Motor neuron (in vitro differentiated cells): ENCODE data around the gene MORN4. TPM values are rescaled to one million over a fixed set of nuclear protein-coding genes. Genes with fewer than 3 reads are reported as not detected.
"Not testable (repeated sequence)": the region's sequence is repeated elsewhere in the genome, so short reads cannot be mapped to it uniquely, and the experiment has no call there.

Source experiments
- ATAC-seq, 8 experiments: fragments of 200-7000 bp; cut with Tn5 transposase; replicated peaks in 6 of 8; 2 replicates each; pipeline ENCODE4 v1.8.0; 2021; ENCODE audit warnings: mild to moderate bottlenecking in 8 of 8, moderate library complexity in 8 of 8
- H3K27ac ChIP-seq, 2 donors: fragments of 250-450 bp; sonication (Bioruptor Pico); 2 replicates each; pipeline ENCODE4 v1.9.0; 2021; ENCODE audit warnings: antibody characterized with exemption in 2 of 2, mild to moderate bottlenecking in 2 of 2, moderate library complexity in 1 of 2
- H3K4me1 ChIP-seq, 2 donors: fragments of 250-450 bp; sonication (Bioruptor Pico); replicated peaks in 1 of 2; 2 replicates each; pipeline ENCODE4 v1.6.1; 2021; ENCODE audit warnings: antibody characterized with exemption in 2 of 2, mild to moderate bottlenecking in 2 of 2, moderate library complexity in 1 of 2
- H3K4me3 ChIP-seq, 5 donors: fragments of 250-450 bp; sonication (Bioruptor Pico); 2 replicates each; pipeline ENCODE4 v1.9.0; 2021; ENCODE audit warnings: antibody characterized with exemption in 5 of 5, mild to moderate bottlenecking in 5 of 5, moderate library complexity in 4 of 5
- WGBS, 10 experiments: fragments of 450-650 bp; shearing (Covaris generic); methylation state at CpG; one replicate each; pipeline ENCODE4 v1.0.0; 2022; 5-methylcytosine and 5-hydroxymethylcytosine counted together
- in situ Hi-C, 9 experiments: fragments of 400-800 bp; cut with MboI; loops; one replicate each; pipeline ENCODE4 v1.15.0; 2021; ENCODE audit warnings: low sequenced_read_pairs in 9 of 9, low pct_unique_long_range_greater_than_20kb in 2 of 9; ENCODE audit not compliant: unreplicated experiment in 9 of 9
- total RNA-seq, 8 experiments: library from RNA; unstranded; fragments of 300-600 nt; gene quantifications; 2 replicates each; pipeline versions ENCODE4 v1.2.3 to v1.2.4, GENCODE V29; 2022

Gene MORN4
- total RNA-seq, 8 experiments from 2014 or later = 5.1 to 54.0 (median 27.5) TPM

GRCh38 chr10:97584060-97584797 is 49.1 kb downstream of the MORN4 start, which contains the start of gene HOGA1:
HOGA1 (plus strand) TSS chr10:97584389; CDS start chr10:97584704, 315 bp downstream.
- no peak within 1 kb of the TSS for H3K27ac ChIP-seq
- in situ Hi-C loops = no loop called here
- no peaks in the 10 kb centered on the region for H3K4me1 ChIP-seq
- peak; percentile 86 to 99 (median 95) for ATAC-seq
- WGBS, 10 experiments = 20 to 88% (median 73%) methylated on average over 1 to 2 of the region's 5 CpGs; no CpG with 5 or more reads in 7 of the 10 experiments
- H3K4me3 ChIP-seq = no peak within 1 kb of the TSS

GRCh38 chr10:97583476-97583875 is 49.8 kb downstream of the MORN4 start:
- in situ Hi-C loops = no loop called here
- Histone ChIP-seq H3K4me3 (no peak overlapping the region), H3K4me1 (no peaks in the 10 kb centered on the region), H3K27ac (no peak overlapping the region)
- ATAC-seq = no peak
- 80 to 100% (median 87%) methylated on average over 1 to 6 of the region's 13 CpGs; no CpG with 5 or more reads in 7 of the 10 experiments for WGBS, 10 experiments

DNA sequence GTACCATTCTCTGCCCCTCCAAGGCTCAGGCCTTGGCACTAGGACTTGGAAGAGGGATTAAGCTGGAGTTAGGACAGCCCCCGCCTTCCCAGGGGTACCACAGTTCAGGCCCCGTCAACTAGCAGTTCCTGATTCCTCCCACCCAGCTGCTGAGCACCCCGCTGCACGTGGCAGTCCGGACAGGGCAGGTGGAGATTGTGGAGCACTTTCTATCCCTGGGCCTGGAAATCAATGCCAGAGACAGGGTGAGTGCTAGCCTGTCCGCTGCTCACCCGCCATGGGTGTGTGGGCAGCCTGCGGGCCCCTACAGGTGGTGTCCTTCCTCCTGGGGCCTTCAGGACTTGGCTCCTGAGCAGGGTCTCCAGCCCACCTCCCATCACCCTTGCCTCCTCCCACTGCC is 51.1 kb downstream of the MORN4 start:
- ATAC-seq = no peak
- WGBS, 10 experiments = 85 to 100% (median 92%) methylated on average over 1 to 5 of the region's 8 CpGs; no CpG with 5 or more reads in 5 of the 10 experiments

GRCh38 chr10:97580421-97581367 is 52.6 kb downstream of the MORN4 start:
- in situ Hi-C loops = no loop called here
- Histone ChIP-seq H3K27ac (no peak overlapping the region), H3K4me3 (no peak overlapping the region), H3K4me1 (no peaks in the 10 kb centered on the region)
- 40 to 93% (median 79%) methylated on average over 1 to 5 of the region's 9 CpGs; no CpG with 5 or more reads in 4 of the 10 experiments for WGBS, 10 experiments
- no peak for ATAC-seq

More for the DNA sequence above, 51.1 kb downstream of the MORN4 start:
- H3K27ac ChIP-seq = no peak overlapping the region
- no peaks in the 10 kb centered on the region for H3K4me1 ChIP-seq
- no peak overlapping the region for H3K4me3 ChIP-seq
- in situ Hi-C loops = no loop called here

DNA sequence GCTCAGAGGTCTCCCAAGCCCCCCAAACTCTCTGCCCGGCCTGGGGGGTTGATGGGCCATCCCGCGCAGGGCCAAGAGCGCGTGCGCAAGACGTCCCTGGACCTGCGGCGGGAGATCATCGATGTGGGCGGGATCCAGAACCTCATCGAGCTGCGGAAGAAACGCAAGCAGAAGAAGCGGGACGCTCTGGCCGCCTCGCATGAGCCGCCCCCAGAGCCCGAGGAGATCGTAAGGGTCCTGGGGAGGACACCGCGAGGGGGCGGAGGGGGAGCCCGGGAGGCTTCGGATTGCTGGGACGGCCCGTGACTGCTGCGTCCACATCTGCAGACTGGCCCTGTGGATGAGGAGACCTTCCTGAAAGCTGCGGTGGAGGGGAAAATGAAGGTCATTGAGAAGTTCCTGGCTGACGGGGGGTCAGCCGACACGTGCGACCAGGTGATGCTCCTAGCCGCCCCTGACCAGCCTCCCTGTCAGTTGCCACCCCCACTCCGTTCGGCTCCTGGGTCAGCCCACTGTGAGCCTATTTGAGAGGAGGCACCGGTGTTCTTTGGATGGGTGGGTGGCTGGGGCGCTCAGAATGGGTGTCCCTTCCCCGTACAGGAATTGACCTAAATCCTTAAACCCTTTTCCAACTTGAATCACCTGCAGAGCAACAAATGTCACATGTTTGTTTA is 55.0 kb downstream of the MORN4 start:
- Histone ChIP-seq H3K4me3 (no peak overlapping the region), H3K27ac (no peak overlapping the region), H3K4me1 (no peaks in the 10 kb centered on the region)
- no peak for ATAC-seq
- in situ Hi-C loops = no loop called here
- 39 to 95% (median 85%) methylated on average over 4 to 10 of the region's 40 CpGs; no CpG with 5 or more reads in 6 of the 10 experiments for WGBS, 10 experiments

DNA sequence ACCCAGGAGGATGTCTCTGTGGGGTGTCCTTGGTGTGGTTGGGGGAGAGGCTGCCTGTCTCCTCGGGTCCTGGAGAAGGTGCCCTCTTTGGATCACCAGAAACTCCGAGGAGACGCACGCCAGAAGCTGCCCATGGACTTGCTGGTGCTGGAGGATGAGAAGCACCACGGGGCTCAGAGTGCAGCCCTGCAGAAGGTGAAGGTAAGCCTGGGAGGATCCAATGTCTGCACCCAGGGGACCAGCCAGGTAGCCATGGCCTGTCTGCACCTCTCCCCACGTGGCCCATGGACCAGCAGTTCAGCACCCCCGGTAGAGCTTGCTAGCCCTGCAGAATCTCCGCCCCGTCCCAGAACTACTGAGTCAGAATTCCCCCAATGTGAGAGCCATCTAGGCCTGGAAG is 55.6 kb downstream of the MORN4 start:
- no peak for ATAC-seq
- no peak overlapping the region for H3K4me3 ChIP-seq
- no peaks in the 10 kb centered on the region for H3K4me1 ChIP-seq
- no peak overlapping the region for H3K27ac ChIP-seq
- in situ Hi-C loops = no loop called here
- 60 to 81% (median 70%) methylated on average over 2 to 7 of the region's 9 CpGs; no CpG with 5 or more reads in 7 of the 10 experiments for WGBS, 10 experiments

GRCh38 chr10:97576487-97576886 is 56.8 kb downstream of the MORN4 start:
- 40 to 60% (median 50%) methylated on average over 1 to 5 of the region's 5 CpGs; no CpG with 5 or more reads in 1 of the 10 experiments for WGBS, 10 experiments
- ATAC-seq, in situ Hi-C loops, H3K27ac ChIP-seq, H3K4me3 ChIP-seq, H3K4me1 ChIP-seq: not testable (repeated sequence)

GRCh38 chr10:97575127-97575668 is 58.1 kb downstream of the MORN4 start:
- ATAC-seq = peak in 3 of 8 experiments; percentile 43 to 50 (median 44)
- Histone ChIP-seq H3K4me1 (no peaks in the 10 kb centered on the region), H3K4me3 (no peak overlapping the region), H3K27ac (no peak overlapping the region)
- 60 to 100% (median 80%) methylated on average over 1 to 4 of the region's 6 CpGs; no CpG with 5 or more reads in 3 of the 10 experiments for WGBS, 10 experiments
- in situ Hi-C loops = no loop called here

GRCh38 chr10:97574374-97575126 is 58.8 kb downstream of the MORN4 start:
- ATAC-seq = peak in 4 of 8 experiments; percentile 41 to 86 (median 76)

DNA sequence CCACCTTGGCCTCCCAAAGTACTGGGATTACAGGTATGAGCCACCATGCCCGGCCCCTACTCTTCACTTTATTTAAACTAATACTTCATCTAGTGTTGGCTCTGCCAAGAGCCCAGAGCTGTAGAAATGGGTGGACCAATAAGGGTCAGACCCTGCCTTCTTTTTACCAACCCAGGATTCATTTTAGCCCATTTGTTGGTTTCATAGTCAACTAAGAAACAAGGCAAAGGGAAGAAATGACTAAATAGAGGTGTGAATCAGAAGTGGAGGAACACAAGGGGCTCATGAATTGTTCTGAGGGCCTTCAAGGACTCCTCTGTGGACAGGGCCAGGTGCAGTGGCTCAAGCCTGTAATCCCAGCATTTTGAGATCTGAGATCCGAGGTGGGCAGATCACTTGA is 59.6 kb downstream of the MORN4 start:
- Histone ChIP-seq H3K4me1 (no peaks in the 10 kb centered on the region), H3K4me3 (no peak overlapping the region), H3K27ac (no peak overlapping the region)
- in situ Hi-C loops = loop anchor here in 1 of 9 experiments (25.0 kb wide), 1 partner anchor 111 kb away; no protein-coding TSS in a partner anchor
- ATAC-seq = no peak
- WGBS, 10 experiments = 0 to 100% (median 0%) methylated on average over 1 of the region's 2 CpGs; no CpG with 5 or more reads in 5 of the 10 experiments

More at GRCh38 chr10:97574374-97575126, 58.8 kb downstream of the MORN4 start:
- no peak overlapping the region for H3K4me3 ChIP-seq
- in situ Hi-C loops = loop anchor here in 1 of 9 experiments (25.0 kb wide), 1 partner anchor 112 kb away; no protein-coding TSS in a partner anchor
- WGBS, 10 experiments = 53 to 100% (median 71%) methylated on average over 2 to 3 of the region's 4 CpGs; no CpG with 5 or more reads in 5 of the 10 experiments
- H3K27ac ChIP-seq = no peak overlapping the region
- H3K4me1 ChIP-seq = no peaks in the 10 kb centered on the region

GRCh38 chr10:97573021-97573420 is 60.3 kb downstream of the MORN4 start:
- no peaks in the 10 kb centered on the region for H3K4me1 ChIP-seq
- no peak overlapping the region for H3K4me3 ChIP-seq
- whole genome bisulfite sequencing, 10 experiments = 100% methylated on average over 1 to 2 of the region's 2 CpGs; no CpG with 5 or more reads in 8 of the 10 experiments
- in situ Hi-C loops = loop anchor here in 1 of 9 experiments (25.0 kb wide), 1 partner anchor 111 kb away; no protein-coding TSS in a partner anchor
- ATAC-seq = no peak
- H3K27ac ChIP-seq = no peak overlapping the region
